ENCODE data around the gene RPS2. TPM values are rescaled to one million over a fixed set of nuclear protein-coding genes. Genes with fewer than 3 reads are reported as not detected.

Gene RPS2
- total RNA-seq, 1 experiment from 2014 or later, result 3,874 TPM

GRCh38 chr16:1961651-1962067 lies 3.0 kb downstream of the RPS2 start:
- no CpG with 5 or more reads among the region's 6 CpGs for WGBS (ENCODE audit: extremely low coverage, insufficient read length, low lambda C conversion rate)
- no peaks in the 10 kb centered on the region for H3K9me3 ChIP-seq (ENCODE audit: control insufficient read depth, low read depth, low read length)
- H2BK5ac ChIP-seq (ENCODE audit: insufficient read length, low read length), result no peak overlapping the region
- peaks cover 18% of the 10 kb centered on the region for H3K79me2 ChIP-seq (ENCODE audit: insufficient read depth, low read length)
- H4K5ac ChIP-seq (ENCODE audit: insufficient read length, low read depth, low read length), result no peak overlapping the region
- no peak overlapping the region for H2AFZ ChIP-seq (ENCODE audit: low read length)
- Mint-ChIP-seq H3K9me3 (peaks cover 0 to 3% of the 10 kb centered on the region in 2 experiments; a peak in 1 of 5 replicates), H3K36me3 (ENCODE audit: insufficient read depth in 1 of 3, low read depth in 3 of 3) (peaks cover 27 to 39% (median 33%) of the 10 kb centered on the region in 3 experiments), H3K4me1 (peaks cover 29 to 47% of the 10 kb centered on the region in 2 experiments), H3K4me3 (peak overlapping the region; percentile 95 to 97; a peak in 4 of 5 replicates), H3K27me3 (ENCODE audit: low read depth) (peaks cover 18% of the 10 kb centered on the region), H3K27ac (peak overlapping the region in 2 of 3 experiments; percentile 75 to 96; a peak in 2 of 7 replicates)
- H3K4ac ChIP-seq (ENCODE audit: low read depth, low read length), result no peak overlapping the region
- H2BK12ac ChIP-seq (ENCODE audit: insufficient read length, low read depth, low read length), result no peak overlapping the region
- no peak overlapping the region for H3K27ac ChIP-seq (ENCODE audit: insufficient read length, low read depth, low read length)
- no peak overlapping the region for H2AK5ac ChIP-seq (ENCODE audit: insufficient read length, low read length)
- H3K23me2 ChIP-seq (ENCODE audit: insufficient read length, low read depth, low read length, poor library complexity, severe bottlenecking), result peaks cover 23% of the 10 kb centered on the region
- H3T11ph ChIP-seq (ENCODE audit: low read length), result no peak overlapping the region
- H3K9ac ChIP-seq (ENCODE audit: extremely low read depth, insufficient read length, low read length), result no peak overlapping the region
- no peak overlapping the region for H3K18ac ChIP-seq (ENCODE audit: insufficient read length, low read depth, low read length)
- no peaks in the 10 kb centered on the region for H3K79me1 ChIP-seq (ENCODE audit: insufficient read depth, low read depth, low read length, poor library complexity, severe bottlenecking)
- no peak overlapping the region for H2BK20ac ChIP-seq (ENCODE audit: low read depth, low read length, poor library complexity, severe bottlenecking)
- H2BK15ac ChIP-seq (ENCODE audit: low read depth, low read length), result no peak overlapping the region
- no peak for DNase-seq
- H3K27me3 ChIP-seq (ENCODE audit: insufficient read depth, low read length), result no peaks in the 10 kb centered on the region
- H4K8ac ChIP-seq (replicated peaks; ENCODE audit: insufficient read length, low read depth, low read length), result no peak overlapping the region
- no peaks in the 10 kb centered on the region for H3K4me1 ChIP-seq (ENCODE audit: insufficient read depth, low read length)
- no peak overlapping the region for H2BK120ac ChIP-seq (ENCODE audit: low read depth, low read length, poor library complexity, severe bottlenecking)
- no peak overlapping the region for H4K91ac ChIP-seq (ENCODE audit: insufficient read length, low read depth, low read length)
- peak overlapping the region; percentile 79 for H3K4me2 ChIP-seq (ENCODE audit: insufficient read depth, insufficient read length, low read length)
- H3K14ac ChIP-seq (ENCODE audit: insufficient read depth, low read length), result no peak overlapping the region
- no peak overlapping the region for H3K23ac ChIP-seq (ENCODE audit: insufficient read length, low read depth, low read length)
- H4K20me1 ChIP-seq (ENCODE audit: control insufficient read depth, insufficient read depth, insufficient read length), result no peaks in the 10 kb centered on the region
- TF ChIP-seq CTCF (conservative IDR thresholded peaks at IDR 0.05), result no peak
- no peak overlapping the region for H3K56ac ChIP-seq (ENCODE audit: insufficient read length, low read depth, low read length)

All from H9 (cell line).